HepG2 (cell line): ENCODE measurements around the gene ATG2A. TPM values are rescaled to one million over a fixed set of nuclear protein-coding genes. Genes with fewer than 3 reads are reported as not detected.
A peak's percentile ranks its signal among the peaks of the same experiment; 100 is the strongest.

ENCODE experiments used
- ATAC-seq: fragments of 200-7000 bp; cut with Tn5 transposase; 3 replicates; pipeline ENCODE4 v1.9.1; 2020; ENCODE audit warnings: mild to moderate bottlenecking, moderate library complexity
- BruUV-seq: library from RNA; stranded (reverse); fragments of 400-500 nt; replicated peaks from 2 replicates; lab custom pipeline; 2021; lab: Mats Ljungman, UMichigan
- CTCF ChIA-PET: fragments of 300-600 bp; formaldehyde crosslinking; extraction: SDS; loops from one replicate; lab custom pipeline; 2021; ENCODE audit warnings: low total read pairs, inconsistent platforms, low intra/inter-chr PET ratio; lab: Yijun Ruan, JAX
- POLR2A ChIA-PET: fragments of 350-600 bp; sonication (Branson Sonifier 250); formaldehyde crosslinking; loops from one replicate; lab custom pipeline; 2020; ENCODE audit warnings: antibody characterized with exemption, inconsistent platforms; lab: Yijun Ruan, JAX
- DNase-seq: peaks from one replicate; pipeline ENCODE4 v3.0.0-alpha.2; 2015; ENCODE audit warnings: low spot score
- FAIRE-seq: peaks from 3 replicates; lab custom pipeline; 2011; peaks lifted over from hg19 to GRCh38; lab: Jason Lieb, UNC
- H2AFZ ChIP-seq: one replicate; pipeline ENCODE4 v1.6.1; 2011; ENCODE audit warnings: low read length, inconsistent platforms
- H3K27ac ChIP-seq: fragments of 300-600 bp; 3 replicates; pipeline ENCODE4 v1.8.0; 2011; ENCODE audit warnings: mixed run types, mild to moderate bottlenecking, mixed read lengths, low read length, inconsistent platforms; ENCODE audit not compliant: insufficient read depth; ENCODE audit errors: extremely low read length
- H3K27me3 ChIP-seq, 2 experiments: fragments of 200-600 bp in 1 of 2; 2 replicates in 1 of 2; 3 replicates in 1 of 2; pipeline versions ENCODE4 v1.6.0 to v1.8.0; 2011; ENCODE audit warnings: low read length in 2 of 2, mild to moderate bottlenecking in 2 of 2, moderate library complexity in 2 of 2, inconsistent platforms in 1 of 2; ENCODE audit not compliant: insufficient read depth in 2 of 2, control insufficient read depth in 1 of 2
- H3K36me3 ChIP-seq, 2 experiments: fragments of 200-600 bp in 1 of 2; replicated peaks in 1 of 2; 2 replicates in 1 of 2; 3 replicates in 1 of 2; pipeline versions ENCODE4 v1.5.1 to v1.8.0; 2011; ENCODE audit warnings: low read length in 2 of 2, inconsistent platforms in 1 of 2; ENCODE audit not compliant: insufficient read depth in 2 of 2, control insufficient read depth in 1 of 2
- H3K4me1 ChIP-seq: 2 replicates; pipeline ENCODE4 v1.5.1; 2012; ENCODE audit warnings: low read length, inconsistent platforms; ENCODE audit not compliant: insufficient read depth
- H3K4me2 ChIP-seq: 2 replicates; pipeline ENCODE4 v1.6.0; 2011; ENCODE audit warnings: low read depth, low read length, inconsistent platforms
- H3K4me3 ChIP-seq, 3 experiments: fragments of 200-600 bp in 1 of 3; sonication (generic), shearing (Covaris generic) in 1 of 3; replicated peaks in 1 of 3; 2 replicates each; pipeline ENCODE4 v1.5.1; 2011 to 2016; ENCODE audit warnings: low read length in 3 of 3, inconsistent platforms in 2 of 3, low read depth in 2 of 3, mild to moderate bottlenecking in 2 of 3, control low read depth in 1 of 3, mixed read lengths in 1 of 3; ENCODE audit not compliant: insufficient read depth in 1 of 3
- H3K79me2 ChIP-seq: one replicate; pipeline ENCODE4 v1.6.1; 2011; ENCODE audit warnings: low read length, inconsistent platforms; ENCODE audit not compliant: insufficient read depth
- H3K9ac ChIP-seq: 2 replicates; pipeline ENCODE4 v1.6.0; 2011; ENCODE audit warnings: mild to moderate bottlenecking, low read depth, low read length, inconsistent platforms; ENCODE audit not compliant: insufficient read depth
- H3K9me3 ChIP-seq: 2 replicates; pipeline ENCODE4 v1.5.1; 2012; ENCODE audit warnings: mild to moderate bottlenecking, low read length
- H4K20me1 ChIP-seq: 2 replicates; pipeline ENCODE4 v1.6.0; 2011; ENCODE audit warnings: inconsistent platforms, mild to moderate bottlenecking, low read length, moderate library complexity; ENCODE audit not compliant: insufficient read depth
- CEBPG ChIP-seq: IDR thresholded peaks from 2 replicates; pipeline ENCODE4 v1.6.1; 2016
- ELF3 ChIP-seq: IDR thresholded peaks from 2 replicates; pipeline ENCODE4 v1.6.1; 2016; ENCODE audit warnings: missing genetic modification reagents, missing compliant biosample characterization
- GABPB1 ChIP-seq: IDR thresholded peaks from 2 replicates; pipeline ENCODE4 v1.6.1; 2016; ENCODE audit warnings: mild to moderate bottlenecking, missing genetic modification reagents, moderate library complexity, missing compliant biosample characterization
- HDAC1 ChIP-seq: sonication (generic); formaldehyde crosslinking; IDR thresholded peaks from 2 replicates; pipeline ENCODE4 v1.5.1; 2020; ENCODE audit warnings: mild to moderate bottlenecking, missing genetic modification reagents
- NR2F2 ChIP-seq: IDR thresholded peaks from 2 replicates; pipeline ENCODE4 v1.6.1; 2012; ENCODE audit warnings: low read depth, inconsistent platforms, borderline replicate concordance
- RXRA ChIP-seq: sonication (generic); formaldehyde crosslinking; IDR thresholded peaks from 2 replicates; pipeline ENCODE4 v1.5.1; 2020; ENCODE audit warnings: missing genetic modification reagents
- TOPORS ChIP-seq: sonication (generic); formaldehyde crosslinking; IDR thresholded peaks from 2 replicates; pipeline ENCODE4 v1.8.0; 2023; ENCODE audit warnings: mild to moderate bottlenecking, missing genetic modification reagents
- ZNF20 ChIP-seq: sonication (generic); formaldehyde crosslinking; IDR thresholded peaks from 2 replicates; pipeline ENCODE4 v1.4.0; 2020; ENCODE audit warnings: mild to moderate bottlenecking, moderate library complexity, missing genetic modification reagents
- WGBS: methylation state at CpG from one replicate; pipeline ENCODE4 v1.1.6; 2017; ENCODE audit warnings: low lambda C conversion rate; 5-methylcytosine and 5-hydroxymethylcytosine counted together
- in situ Hi-C: cut with HindIII; loops from 2 replicates; pipeline ENCODE4 v1.10.0; 2017; ENCODE audit warnings: low pct_unique_long_range_greater_than_20kb; ENCODE audit not compliant: extremely low pct_ligation_motif_present
- intact Hi-C: fragments of 100-400 bp; cut with micrococcal nuclease; formaldehyde crosslinking; loops from one replicate; pipeline ENCODE4 v1.10.0; 2022; ENCODE audit not compliant: unreplicated experiment
- polyA plus RNA-seq, 8 experiments: library from polyadenylated mRNA; depleted of rRNA in 3 of 8; stranded (reverse) in 7 of 8; unstranded in 1 of 8; fragments of >200 nt; fragmentation: Illumina TruSeq in 4 of 8; extraction: Trizol in 4 of 8; gene quantifications; 2 replicates each; pipeline versions ENCODE4 v1.2.1 to v1.2.3, GENCODE V29; 2011 to 2016; ENCODE audit warnings: low read depth in 4 of 8, missing spikeins in 1 of 8, mixed read lengths in 1 of 8; ENCODE audit not compliant: insufficient read depth in 1 of 8
- total RNA-seq, 5 experiments: library from RNA; depleted of rRNA; stranded (reverse); fragments of >200 nt; fragmentation: Illumina TruSeq; extraction: Trizol; gene quantifications; 2 replicates each; pipeline ENCODE4 v1.2.3, GENCODE V29; 2016; ENCODE audit warnings: low read depth in 1 of 5
- TF ChIP-seq, protein P1 (sequence below): sonication (generic); formaldehyde crosslinking; IDR thresholded peaks from 2 replicates; pipeline ENCODE4 v1.9.0; 2022; ENCODE audit warnings: low read depth, missing genetic modification reagents
- TF ChIP-seq, protein P2 (sequence below): sonication (generic); formaldehyde crosslinking; IDR thresholded peaks from 2 replicates; pipeline ENCODE4 v1.5.0; 2020; ENCODE audit warnings: mild to moderate bottlenecking, missing genetic modification reagents, borderline replicate concordance
- TF ChIP-seq, protein P3 (sequence below): sonication (generic); formaldehyde crosslinking; IDR thresholded peaks from 2 replicates; pipeline ENCODE4 v1.4.0; 2020; ENCODE audit warnings: missing genetic modification reagents

ATG2A gene
- total and polyA plus RNA-seq, 2 of the 13 experiments (the other 11 are each of a cell fraction or from before 2014, with no cell fraction given), result 6.7 to 8.0 TPM

DNA sequence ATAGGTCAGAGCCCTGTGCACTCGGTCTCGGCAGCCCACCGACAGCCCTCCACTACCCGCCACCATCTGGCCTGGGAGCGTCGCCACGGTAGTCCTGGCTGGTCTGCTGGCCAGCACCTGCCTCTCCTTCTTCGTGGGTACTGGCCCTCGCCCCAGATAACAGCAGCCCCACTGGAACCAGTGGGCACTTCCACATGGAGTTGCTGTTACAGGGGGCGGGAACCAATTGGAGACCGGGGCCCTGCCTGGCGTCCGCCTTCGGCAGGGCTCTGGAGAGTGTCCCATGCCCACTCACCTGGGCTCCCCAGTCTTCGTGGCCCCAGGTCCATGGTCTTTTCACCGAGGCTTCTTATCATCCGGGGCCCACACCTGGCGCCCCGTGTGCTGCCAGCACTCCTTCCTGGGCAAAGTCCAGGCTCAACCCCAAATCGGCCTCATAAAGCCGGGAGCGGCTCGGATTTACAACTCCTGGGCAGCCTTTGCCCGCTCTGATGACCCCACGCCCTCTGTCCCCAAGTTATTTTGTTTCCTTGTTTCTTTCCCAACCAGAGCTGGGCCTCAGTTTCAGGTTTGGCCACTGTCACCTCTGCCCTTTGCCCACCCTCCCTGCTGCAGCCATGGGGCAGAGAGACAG is 25.7 kb downstream of the ATG2A start:
- DNase-seq (no peak), FAIRE-seq (no peak), ATAC-seq (no peak)
- H3K36me3 ChIP-seq, result peaks cover 0 to 1% of the 10 kb centered on the region in 2 experiments; a peak in 1 of 5 replicates
- H4K20me1 ChIP-seq, result peaks cover 10% of the 10 kb centered on the region; the same call in 1 of the 2 replicates
- H3K79me2 ChIP-seq, result peaks cover 27% of the 10 kb centered on the region
- peak overlapping the region; percentile 88 for H3K27ac ChIP-seq
- ChIA-PET CTCF (no interaction called here), POLR2A (interaction anchor here (1.0 to 11.5 kb wide), 10 partner anchors 15 to 123 kb away, joined by 4 to 132 read pairs (median 8); partner anchors contain the start of genes ARL2, BATF2, CDC42BPG and EHD1)
- peaks cover 72% of the 10 kb centered on the region for H3K4me1 ChIP-seq
- BruUV-seq, result no TSS peak
- H2AFZ ChIP-seq, result no peak overlapping the region
- intact Hi-C loops (no loop called here), in situ Hi-C loops (loop anchor here (5.0 kb wide), 2 partner anchors 44 to 104 kb away; no protein-coding TSS in a partner anchor)
- H3K9ac ChIP-seq, result peak overlapping the region; percentile 96
- no peaks in the 10 kb centered on the region; a peak in 1 of 5 replicates for H3K27me3 ChIP-seq
- 31% methylated on average over 13 of the region's 25 CpGs for WGBS
- H3K4me2 ChIP-seq, result peak overlapping the region; percentile 94
- peak overlapping the region; percentile 80 to 96 (median 95) for H3K4me3 ChIP-seq
- no peaks in the 10 kb centered on the region for H3K9me3 ChIP-seq
- TF ChIP-seq, protein P1, sequence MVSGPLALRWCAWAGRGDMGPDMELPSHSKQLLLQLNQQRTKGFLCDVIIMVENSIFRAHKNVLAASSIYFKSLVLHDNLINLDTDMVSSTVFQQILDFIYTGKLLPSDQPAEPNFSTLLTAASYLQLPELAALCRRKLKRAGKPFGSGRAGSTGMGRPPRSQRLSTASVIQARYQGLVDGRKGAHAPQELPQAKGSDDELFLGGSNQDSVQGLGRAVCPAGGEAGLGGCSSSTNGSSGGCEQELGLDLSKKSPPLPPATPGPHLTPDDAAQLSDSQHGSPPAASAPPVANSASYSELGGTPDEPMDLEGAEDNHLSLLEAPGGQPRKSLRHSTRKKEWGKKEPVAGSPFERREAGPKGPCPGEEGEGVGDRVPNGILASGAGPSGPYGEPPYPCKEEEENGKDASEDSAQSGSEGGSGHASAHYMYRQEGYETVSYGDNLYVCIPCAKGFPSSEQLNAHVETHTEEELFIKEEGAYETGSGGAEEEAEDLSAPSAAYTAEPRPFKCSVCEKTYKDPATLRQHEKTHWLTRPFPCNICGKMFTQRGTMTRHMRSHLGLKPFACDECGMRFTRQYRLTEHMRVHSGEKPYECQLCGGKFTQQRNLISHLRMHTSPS (CRISPR knock-in tag), result peak; percentile 64
- TF ChIP-seq ZNF20 (no peak), RXRA (CRISPR knock-in tag) (0 out of 2 replicates have a peak, but pooled peaks have one; percentile 42), ELF3 (CRISPR knock-in tag) (0 out of 2 replicates have a peak, but pooled peaks have one; percentile 41), NR2F2 (peak; percentile 52; the same call in 1 of the 2 replicates), HDAC1 (CRISPR knock-in tag) (0 out of 2 replicates have a peak, but pooled peaks have one; percentile 12), CEBPG (CRISPR knock-in tag) (no peak), GABPB1 (CRISPR knock-in tag) (0 out of 2 replicates have a peak, but pooled peaks have one; percentile 14), TOPORS (CRISPR knock-in tag) (0 out of 2 replicates have a peak, but pooled peaks have one; percentile 8)
- TF ChIP-seq, protein P2, sequence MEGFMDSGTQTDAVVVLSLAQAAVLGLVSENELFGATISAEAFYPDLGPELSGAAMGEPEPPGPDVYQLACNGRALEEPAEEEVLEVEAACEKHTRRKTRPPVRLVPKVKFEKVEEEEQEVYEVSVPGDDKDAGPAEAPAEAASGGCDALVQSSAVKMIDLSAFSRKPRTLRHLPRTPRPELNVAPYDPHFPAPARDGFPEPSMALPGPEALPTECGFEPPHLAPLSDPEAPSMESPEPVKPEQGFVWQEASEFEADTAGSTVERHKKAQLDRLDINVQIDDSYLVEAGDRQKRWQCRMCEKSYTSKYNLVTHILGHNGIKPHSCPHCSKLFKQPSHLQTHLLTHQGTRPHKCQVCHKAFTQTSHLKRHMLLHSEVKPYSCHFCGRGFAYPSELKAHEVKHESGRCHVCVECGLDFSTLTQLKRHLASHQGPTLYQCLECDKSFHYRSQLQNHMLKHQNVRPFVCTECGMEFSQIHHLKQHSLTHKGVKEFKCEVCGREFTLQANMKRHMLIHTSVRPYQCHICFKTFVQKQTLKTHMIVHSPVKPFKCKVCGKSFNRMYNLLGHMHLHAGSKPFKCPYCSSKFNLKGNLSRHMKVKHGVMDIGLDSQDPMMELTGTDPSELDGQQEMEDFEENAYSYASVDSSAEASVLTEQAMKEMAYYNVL, result no peak
- TF ChIP-seq, protein P3, sequence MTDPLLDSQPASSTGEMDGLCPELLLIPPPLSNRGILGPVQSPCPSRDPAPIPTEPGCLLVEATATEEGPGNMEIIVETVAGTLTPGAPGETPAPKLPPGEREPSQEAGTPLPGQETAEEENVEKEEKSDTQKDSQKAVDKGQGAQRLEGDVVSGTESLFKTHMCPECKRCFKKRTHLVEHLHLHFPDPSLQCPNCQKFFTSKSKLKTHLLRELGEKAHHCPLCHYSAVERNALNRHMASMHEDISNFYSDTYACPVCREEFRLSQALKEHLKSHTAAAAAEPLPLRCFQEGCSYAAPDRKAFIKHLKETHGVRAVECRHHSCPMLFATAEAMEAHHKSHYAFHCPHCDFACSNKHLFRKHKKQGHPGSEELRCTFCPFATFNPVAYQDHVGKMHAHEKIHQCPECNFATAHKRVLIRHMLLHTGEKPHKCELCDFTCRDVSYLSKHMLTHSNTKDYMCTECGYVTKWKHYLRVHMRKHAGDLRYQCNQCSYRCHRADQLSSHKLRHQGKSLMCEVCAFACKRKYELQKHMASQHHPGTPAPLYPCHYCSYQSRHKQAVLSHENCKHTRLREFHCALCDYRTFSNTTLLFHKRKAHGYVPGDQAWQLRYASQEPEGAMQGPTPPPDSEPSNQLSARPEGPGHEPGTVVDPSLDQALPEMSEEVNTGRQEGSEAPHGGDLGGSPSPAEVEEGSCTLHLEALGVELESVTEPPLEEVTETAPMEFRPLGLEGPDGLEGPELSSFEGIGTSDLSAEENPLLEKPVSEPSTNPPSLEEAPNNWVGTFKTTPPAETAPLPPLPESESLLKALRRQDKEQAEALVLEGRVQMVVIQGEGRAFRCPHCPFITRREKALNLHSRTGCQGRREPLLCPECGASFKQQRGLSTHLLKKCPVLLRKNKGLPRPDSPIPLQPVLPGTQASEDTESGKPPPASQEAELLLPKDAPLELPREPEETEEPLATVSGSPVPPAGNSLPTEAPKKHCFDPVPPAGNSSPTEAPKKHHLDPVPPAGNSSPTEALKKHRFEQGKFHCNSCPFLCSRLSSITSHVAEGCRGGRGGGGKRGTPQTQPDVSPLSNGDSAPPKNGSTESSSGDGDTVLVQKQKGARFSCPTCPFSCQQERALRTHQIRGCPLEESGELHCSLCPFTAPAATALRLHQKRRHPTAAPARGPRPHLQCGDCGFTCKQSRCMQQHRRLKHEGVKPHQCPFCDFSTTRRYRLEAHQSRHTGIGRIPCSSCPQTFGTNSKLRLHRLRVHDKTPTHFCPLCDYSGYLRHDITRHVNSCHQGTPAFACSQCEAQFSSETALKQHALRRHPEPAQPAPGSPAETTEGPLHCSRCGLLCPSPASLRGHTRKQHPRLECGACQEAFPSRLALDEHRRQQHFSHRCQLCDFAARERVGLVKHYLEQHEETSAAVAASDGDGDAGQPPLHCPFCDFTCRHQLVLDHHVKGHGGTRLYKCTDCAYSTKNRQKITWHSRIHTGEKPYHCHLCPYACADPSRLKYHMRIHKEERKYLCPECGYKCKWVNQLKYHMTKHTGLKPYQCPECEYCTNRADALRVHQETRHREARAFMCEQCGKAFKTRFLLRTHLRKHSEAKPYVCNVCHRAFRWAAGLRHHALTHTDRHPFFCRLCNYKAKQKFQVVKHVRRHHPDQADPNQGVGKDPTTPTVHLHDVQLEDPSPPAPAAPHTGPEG (CRISPR knock-in tag), result 0 out of 2 replicates have a peak, but pooled peaks have one; percentile 25
